ENCODE results near the gene HNRNPUL1. TPM values are rescaled to one million over a fixed set of nuclear protein-coding genes. Genes with fewer than 3 reads are reported as not detected.

Gene HNRNPUL1
- total RNA-seq, 1 donor from 2014 or later: 191 TPM

DNA sequence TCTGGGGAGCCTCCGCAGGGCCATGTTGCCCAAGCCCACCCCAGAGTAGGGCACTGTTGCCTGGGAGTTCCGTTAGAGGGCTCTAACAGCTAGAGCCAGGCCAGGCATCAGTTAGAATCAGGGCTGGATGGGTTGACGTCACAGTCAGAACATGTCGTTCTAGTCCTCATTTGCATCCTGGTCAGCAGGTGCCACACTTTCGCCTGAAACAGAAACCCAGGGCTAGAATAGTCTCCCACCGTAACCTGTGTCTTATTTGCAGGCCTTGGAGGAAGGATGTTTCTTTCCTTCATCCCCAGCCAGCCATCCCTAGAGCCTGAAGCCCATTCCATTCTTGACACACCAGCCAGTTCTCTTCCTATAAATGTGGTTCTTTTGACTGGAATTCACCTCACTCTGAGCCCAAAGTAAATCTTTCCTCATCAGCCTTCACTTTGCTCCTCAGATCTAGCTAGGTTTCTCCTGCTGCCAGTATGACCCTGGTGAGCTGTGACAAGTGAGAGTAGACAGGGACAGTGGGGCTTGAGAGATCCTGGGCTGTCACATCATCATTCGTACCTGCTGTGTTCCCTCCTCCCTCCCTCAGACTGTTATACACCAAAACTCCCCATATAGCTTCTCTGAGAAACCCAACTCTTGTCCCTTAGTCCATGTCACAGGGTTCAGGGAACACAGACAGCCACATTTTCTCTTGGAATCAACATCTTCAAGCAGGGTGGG, 33.6 kb downstream of the HNRNPUL1 start:
- Histone ChIP-seq H3K27me3 (ENCODE audit: low read depth) (no peaks in the 10 kb centered on the region), H3K4me1 (peaks cover 60% of the 10 kb centered on the region), H3K36me3 (peaks cover 97% of the 10 kb centered on the region), H3K9me3 (no peaks in the 10 kb centered on the region), H3K4me3 (no peak overlapping the region), H3K27ac (peak overlapping the region; percentile 86)
- ATAC-seq (peak; percentile 4 to 9), DNase-seq (no peak)
- intact Hi-C loops (cut with DNase I): no loop called here
- TF ChIP-seq, protein P1, sequence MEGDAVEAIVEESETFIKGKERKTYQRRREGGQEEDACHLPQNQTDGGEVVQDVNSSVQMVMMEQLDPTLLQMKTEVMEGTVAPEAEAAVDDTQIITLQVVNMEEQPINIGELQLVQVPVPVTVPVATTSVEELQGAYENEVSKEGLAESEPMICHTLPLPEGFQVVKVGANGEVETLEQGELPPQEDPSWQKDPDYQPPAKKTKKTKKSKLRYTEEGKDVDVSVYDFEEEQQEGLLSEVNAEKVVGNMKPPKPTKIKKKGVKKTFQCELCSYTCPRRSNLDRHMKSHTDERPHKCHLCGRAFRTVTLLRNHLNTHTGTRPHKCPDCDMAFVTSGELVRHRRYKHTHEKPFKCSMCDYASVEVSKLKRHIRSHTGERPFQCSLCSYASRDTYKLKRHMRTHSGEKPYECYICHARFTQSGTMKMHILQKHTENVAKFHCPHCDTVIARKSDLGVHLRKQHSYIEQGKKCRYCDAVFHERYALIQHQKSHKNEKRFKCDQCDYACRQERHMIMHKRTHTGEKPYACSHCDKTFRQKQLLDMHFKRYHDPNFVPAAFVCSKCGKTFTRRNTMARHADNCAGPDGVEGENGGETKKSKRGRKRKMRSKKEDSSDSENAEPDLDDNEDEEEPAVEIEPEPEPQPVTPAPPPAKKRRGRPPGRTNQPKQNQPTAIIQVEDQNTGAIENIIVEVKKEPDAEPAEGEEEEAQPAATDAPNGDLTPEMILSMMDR (IDR thresholded peaks at IDR 0.05): no peak

DNA sequence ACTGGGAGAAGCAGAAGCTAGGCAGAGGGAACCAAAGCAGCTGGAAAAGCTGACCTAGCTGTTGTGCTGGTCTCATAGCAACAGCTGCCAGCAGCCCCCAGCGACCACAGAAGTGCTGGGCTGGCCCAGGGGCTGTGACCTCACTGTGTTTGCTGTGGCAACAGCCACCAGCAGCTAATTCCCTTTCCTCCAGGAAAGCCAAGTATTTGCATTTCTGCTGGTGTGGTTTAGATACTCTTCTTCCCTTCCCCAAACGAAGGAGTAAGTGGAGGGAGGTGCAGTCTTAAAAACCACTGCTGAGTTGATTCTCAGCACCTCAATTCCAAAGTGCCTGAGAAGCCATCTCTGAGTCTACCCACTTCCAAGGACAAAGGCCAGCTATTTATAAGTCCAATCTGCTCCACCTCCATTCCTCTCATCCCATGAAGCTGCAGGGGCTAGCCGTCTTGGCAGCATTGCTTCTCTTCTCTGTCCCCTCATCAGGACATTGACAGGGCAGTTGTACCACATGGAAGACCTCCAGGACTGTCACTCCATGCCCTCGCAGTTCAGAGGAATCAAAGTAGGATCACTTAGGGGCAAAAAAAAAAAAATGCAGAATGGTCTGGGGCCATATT, 34.3 kb downstream of the HNRNPUL1 start:
- Histone ChIP-seq H3K27ac (peak overlapping the region; percentile 86), H3K4me3 (no peak overlapping the region), H3K27me3 (ENCODE audit: low read depth) (no peaks in the 10 kb centered on the region), H3K9me3 (no peaks in the 10 kb centered on the region), H3K36me3 (peaks cover 97% of the 10 kb centered on the region), H3K4me1 (peaks cover 60% of the 10 kb centered on the region)
- peak; percentile 88 to 91 for ATAC-seq
- TF ChIP-seq, protein P1 (IDR thresholded peaks at IDR 0.05): no peak
- DNase-seq: peak; percentile 91
- intact Hi-C loops (cut with DNase I): no loop called here

DNA sequence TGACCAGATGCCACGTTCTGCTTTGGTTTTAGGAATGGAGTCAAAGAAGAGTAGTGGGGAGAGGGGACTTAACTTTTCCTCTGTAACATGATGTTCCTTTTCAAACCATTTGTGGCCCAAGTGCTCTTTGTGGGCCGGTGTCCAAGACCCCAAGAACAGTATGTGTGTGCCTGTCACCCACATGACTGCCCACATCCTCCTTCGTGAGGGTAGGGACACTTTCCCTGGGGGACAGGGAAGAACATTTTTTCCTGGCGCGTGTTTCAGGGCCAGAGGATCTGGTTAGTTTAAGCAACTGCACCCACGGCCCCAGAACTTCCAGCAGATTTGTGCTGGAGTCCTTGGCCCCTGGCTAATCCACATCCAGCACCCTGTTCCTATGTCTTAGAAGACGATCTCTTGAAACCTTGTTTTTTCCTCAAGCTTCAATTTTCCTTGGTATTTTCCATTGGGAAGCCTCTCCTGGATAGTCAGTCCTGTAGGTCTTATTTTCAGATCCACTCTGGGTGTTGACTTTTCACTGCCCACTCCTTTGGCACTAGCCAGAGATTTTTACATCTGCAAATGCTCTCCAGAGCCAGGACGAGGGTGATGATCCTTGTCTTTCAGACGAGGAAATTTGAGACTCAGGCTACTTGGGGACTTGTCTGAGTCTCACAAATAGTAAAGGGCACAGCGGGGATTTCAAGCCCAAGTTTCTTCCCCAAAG, 35.0 kb downstream of the HNRNPUL1 start:
- DNase-seq (peak; percentile 66), ATAC-seq (peak; percentile 18 to 29)
- TF ChIP-seq, protein P1 (IDR thresholded peaks at IDR 0.05): no peak
- Histone ChIP-seq H3K4me3 (no peak overlapping the region), H3K9me3 (no peaks in the 10 kb centered on the region), H3K27ac (peak overlapping the region; percentile 86), H3K27me3 (ENCODE audit: low read depth) (no peaks in the 10 kb centered on the region), H3K4me1 (peaks cover 60% of the 10 kb centered on the region), H3K36me3 (peaks cover 97% of the 10 kb centered on the region)
- intact Hi-C loops (cut with DNase I): no loop called here

DNA sequence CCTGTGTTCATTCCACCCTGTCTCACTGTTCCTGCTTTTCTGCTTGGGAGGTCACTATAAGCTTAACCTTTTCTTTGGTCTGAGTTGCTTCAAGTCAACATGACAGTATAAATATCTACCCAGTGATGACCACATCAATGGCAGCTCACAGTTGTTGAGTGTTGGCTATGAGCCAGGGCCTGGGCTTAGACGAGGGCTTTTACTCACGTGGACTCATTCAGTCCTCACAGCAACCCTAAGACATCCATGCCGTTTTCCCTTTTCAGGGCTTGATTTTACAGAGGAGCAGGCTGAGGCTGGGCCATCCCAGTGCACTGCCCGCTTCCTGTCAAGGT, 35.5 kb downstream of the HNRNPUL1 start:
- Histone ChIP-seq H3K27me3 (ENCODE audit: low read depth) (no peaks in the 10 kb centered on the region), H3K27ac (peak overlapping the region; percentile 86), H3K4me1 (peaks cover 58% of the 10 kb centered on the region), H3K4me3 (no peak overlapping the region), H3K36me3 (peaks cover 97% of the 10 kb centered on the region), H3K9me3 (no peaks in the 10 kb centered on the region)
- TF ChIP-seq, protein P1 (IDR thresholded peaks at IDR 0.05): no peak
- ATAC-seq: peak; percentile 15 to 25
- DNase-seq: peak; percentile 71
- intact Hi-C loops (cut with DNase I): no loop called here

DNA sequence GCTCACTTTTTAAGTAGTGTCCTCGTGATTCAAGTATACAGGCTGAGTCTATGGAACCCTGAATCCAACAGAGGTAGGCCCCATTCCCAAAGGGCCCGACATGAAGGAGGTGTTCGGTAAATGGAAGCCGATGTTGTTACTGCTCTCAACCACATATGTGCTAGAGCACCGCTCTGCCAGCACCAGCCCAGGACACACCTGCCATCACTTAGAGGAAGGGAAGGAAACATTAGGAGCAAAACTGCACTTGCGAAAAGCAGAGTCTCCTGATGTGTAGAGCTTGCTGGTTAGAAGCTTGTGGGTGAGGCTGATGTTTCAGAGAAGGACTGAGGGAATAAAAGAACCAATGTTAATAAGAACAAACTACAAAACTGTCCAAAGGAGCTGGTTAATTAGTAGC, 36.4 kb downstream of the HNRNPUL1 start:
- Histone ChIP-seq H3K27ac (peak overlapping the region; percentile 86), H3K4me1 (peaks cover 51% of the 10 kb centered on the region), H3K36me3 (peaks cover 97% of the 10 kb centered on the region), H3K9me3 (no peaks in the 10 kb centered on the region), H3K4me3 (no peak overlapping the region), H3K27me3 (ENCODE audit: low read depth) (no peaks in the 10 kb centered on the region)
- ATAC-seq (no peak), DNase-seq (no peak)
- TF ChIP-seq, protein P1 (IDR thresholded peaks at IDR 0.05): no peak
- intact Hi-C loops (cut with DNase I): no loop called here

Data from lower lobe of right lung (tissue), 2 donors.